ENCODE data around the gene NKTR.

Gene NKTR

DNA sequence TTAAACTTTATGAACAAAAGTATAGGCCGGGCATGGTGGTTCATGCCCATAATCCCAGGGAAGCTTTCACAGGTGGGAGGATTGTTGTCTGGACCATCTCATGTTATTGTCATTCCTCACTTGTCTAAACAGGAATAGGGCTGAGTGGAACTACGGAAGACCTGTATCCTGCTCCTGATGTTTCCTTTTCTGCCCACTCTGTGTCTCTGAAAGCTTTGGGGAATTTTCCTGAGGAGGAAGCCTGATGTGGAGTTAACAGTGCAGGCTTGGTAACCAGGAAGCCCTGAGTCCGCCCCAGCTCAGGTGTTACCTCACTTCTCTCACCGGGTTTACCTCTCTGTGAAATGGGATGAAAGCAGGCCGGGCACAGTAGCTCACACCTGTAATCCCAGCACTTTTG is 11.9 kb upstream of the NKTR start:
- DNase-seq (ENCODE audit: low spot score) (no peak), ATAC-seq (ENCODE audit: low read depth) (no peak)
- H3K27me3 ChIP-seq (ENCODE audit: insufficient read depth, poor library complexity, severe bottlenecking), result no peaks in the 10 kb centered on the region
- no peak overlapping the region for H3K4me3 ChIP-seq (ENCODE audit: severe bottlenecking)
- TF ChIP-seq, protein P1, sequence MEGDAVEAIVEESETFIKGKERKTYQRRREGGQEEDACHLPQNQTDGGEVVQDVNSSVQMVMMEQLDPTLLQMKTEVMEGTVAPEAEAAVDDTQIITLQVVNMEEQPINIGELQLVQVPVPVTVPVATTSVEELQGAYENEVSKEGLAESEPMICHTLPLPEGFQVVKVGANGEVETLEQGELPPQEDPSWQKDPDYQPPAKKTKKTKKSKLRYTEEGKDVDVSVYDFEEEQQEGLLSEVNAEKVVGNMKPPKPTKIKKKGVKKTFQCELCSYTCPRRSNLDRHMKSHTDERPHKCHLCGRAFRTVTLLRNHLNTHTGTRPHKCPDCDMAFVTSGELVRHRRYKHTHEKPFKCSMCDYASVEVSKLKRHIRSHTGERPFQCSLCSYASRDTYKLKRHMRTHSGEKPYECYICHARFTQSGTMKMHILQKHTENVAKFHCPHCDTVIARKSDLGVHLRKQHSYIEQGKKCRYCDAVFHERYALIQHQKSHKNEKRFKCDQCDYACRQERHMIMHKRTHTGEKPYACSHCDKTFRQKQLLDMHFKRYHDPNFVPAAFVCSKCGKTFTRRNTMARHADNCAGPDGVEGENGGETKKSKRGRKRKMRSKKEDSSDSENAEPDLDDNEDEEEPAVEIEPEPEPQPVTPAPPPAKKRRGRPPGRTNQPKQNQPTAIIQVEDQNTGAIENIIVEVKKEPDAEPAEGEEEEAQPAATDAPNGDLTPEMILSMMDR (IDR thresholded peaks at IDR 0.05; ENCODE audit: poor library complexity, severe bottlenecking), result no peak
- no peak overlapping the region for H3K27ac ChIP-seq (ENCODE audit: poor library complexity, severe bottlenecking)
- peaks cover 9% of the 10 kb centered on the region for H3K4me1 ChIP-seq (ENCODE audit: insufficient read depth, poor library complexity, severe bottlenecking)
- no peaks in the 10 kb centered on the region for H3K9me3 ChIP-seq (ENCODE audit: severe bottlenecking)
- H3K36me3 ChIP-seq (ENCODE audit: low read depth), result peaks cover 19% of the 10 kb centered on the region

DNA sequence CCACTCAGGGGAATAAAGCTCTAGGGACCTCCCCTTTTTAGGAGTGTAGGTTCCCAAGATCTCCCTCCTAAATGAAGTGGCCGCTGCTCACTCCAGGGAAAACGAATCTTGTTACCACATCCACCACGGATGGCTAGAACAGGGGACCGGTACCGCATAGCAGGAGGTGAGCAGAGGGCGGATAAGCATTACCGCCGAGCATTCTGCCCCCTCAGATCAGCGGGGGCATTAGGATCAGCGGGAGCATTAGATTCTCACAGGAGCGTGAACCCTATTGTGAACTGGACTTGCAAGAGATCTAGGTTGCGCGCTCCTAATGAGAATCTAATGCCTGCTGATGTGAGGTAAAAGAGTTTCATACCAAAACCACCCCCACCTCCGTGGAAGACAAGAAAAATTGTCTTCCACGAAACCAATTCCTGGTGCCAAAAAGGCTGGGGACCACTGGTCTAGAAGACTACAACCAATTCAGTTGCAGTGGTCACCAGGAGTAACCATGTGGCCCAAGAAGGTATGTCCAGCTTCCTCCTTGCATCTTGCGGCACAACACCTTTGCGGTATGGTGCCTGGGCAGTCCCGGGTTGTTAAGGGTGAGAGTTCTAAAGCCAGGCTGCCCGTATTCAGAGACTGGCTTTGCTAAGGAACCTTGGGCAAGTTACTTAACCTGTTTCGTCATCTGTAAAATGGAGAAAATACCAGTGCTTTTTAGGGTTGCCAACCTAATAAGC is 10.9 kb upstream of the NKTR start:
- ATAC-seq (ENCODE audit: low read depth) (no peak), DNase-seq (ENCODE audit: low spot score) (no peak)
- TF ChIP-seq, protein P1 (IDR thresholded peaks at IDR 0.05; ENCODE audit: poor library complexity, severe bottlenecking), result no peak
- peak overlapping the region; percentile 25 for H3K27ac ChIP-seq (ENCODE audit: poor library complexity, severe bottlenecking)
- H3K9me3 ChIP-seq (ENCODE audit: severe bottlenecking), result no peaks in the 10 kb centered on the region
- no peaks in the 10 kb centered on the region for H3K27me3 ChIP-seq (ENCODE audit: insufficient read depth, poor library complexity, severe bottlenecking)
- peak overlapping the region; percentile 36 for H3K4me3 ChIP-seq (ENCODE audit: severe bottlenecking)
- H3K36me3 ChIP-seq (ENCODE audit: low read depth), result peaks cover 27% of the 10 kb centered on the region
- peaks cover 9% of the 10 kb centered on the region for H3K4me1 ChIP-seq (ENCODE audit: insufficient read depth, poor library complexity, severe bottlenecking)

DNA sequence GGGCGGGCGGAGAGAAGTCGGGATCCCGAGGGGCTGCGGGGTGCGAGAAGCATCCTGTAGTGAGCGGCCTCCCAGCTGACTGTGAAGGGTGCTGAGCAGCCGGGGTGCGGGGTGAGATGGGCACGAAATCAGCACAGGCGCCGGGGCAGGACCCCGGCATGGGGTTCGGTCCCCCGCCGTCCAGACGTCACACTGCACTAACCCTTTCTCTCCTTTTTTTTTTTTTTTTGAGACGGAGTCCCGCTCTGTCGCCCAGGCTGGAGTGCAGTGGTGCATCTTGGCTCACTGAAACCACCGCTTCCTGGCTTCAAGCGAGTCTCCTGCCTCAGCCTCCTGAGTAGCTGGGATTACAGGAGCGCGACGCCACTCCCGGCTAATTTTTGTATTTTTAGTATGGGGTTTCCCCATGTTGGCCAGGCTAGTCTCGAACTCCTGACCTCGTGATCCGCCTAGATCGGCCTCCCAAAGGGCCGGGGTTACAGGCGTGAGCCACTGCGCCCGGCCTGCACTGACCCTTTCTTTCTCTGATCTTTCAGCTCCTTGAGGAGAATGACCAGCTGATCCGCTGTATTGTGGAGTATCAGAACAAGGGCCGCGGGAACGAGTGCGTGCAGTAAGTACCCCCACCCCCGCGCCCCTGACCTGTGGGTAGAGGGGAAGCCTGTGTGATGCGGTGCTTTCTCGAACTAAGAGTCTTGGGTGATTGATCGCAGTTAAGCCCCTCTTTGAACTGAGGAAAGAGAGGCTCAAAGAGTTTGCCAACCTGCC is 9.3 kb upstream of the NKTR start:
- Histone ChIP-seq H3K27ac (ENCODE audit: poor library complexity, severe bottlenecking) (peak overlapping the region; percentile 25), H3K4me1 (ENCODE audit: insufficient read depth, poor library complexity, severe bottlenecking) (peaks cover 9% of the 10 kb centered on the region), H3K36me3 (ENCODE audit: low read depth) (peaks cover 37% of the 10 kb centered on the region), H3K4me3 (ENCODE audit: severe bottlenecking) (peak overlapping the region; percentile 36), H3K27me3 (ENCODE audit: insufficient read depth, poor library complexity, severe bottlenecking) (no peaks in the 10 kb centered on the region), H3K9me3 (ENCODE audit: severe bottlenecking) (no peaks in the 10 kb centered on the region)
- no peak for ATAC-seq (ENCODE audit: low read depth)
- no peak for DNase-seq (ENCODE audit: low spot score)
- TF ChIP-seq, protein P1 (IDR thresholded peaks at IDR 0.05; ENCODE audit: poor library complexity, severe bottlenecking), result no peak

DNA sequence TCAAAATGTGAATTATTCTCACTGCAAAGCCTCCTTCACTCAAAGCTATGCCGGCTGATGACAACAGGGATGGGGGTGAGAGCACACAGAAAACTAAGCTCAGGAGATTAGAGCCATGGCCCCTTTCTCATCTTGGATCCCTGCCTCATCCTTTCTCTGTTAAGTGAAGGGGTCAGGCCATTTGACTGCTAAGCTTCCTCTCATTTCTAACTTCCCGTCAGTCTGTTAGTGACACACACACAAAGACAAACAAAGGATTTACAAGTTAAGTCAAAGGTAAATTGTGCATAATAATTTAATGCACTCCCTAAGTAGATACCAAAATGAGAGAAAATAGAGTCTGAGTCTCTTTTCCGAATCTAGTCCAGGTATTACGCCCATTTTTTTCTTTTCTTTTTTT is 8.7 kb upstream of the NKTR start:
- H3K4me3 ChIP-seq (ENCODE audit: severe bottlenecking), result peak overlapping the region; percentile 36
- H3K27me3 ChIP-seq (ENCODE audit: insufficient read depth, poor library complexity, severe bottlenecking), result no peaks in the 10 kb centered on the region
- H3K4me1 ChIP-seq (ENCODE audit: insufficient read depth, poor library complexity, severe bottlenecking), result peaks cover 9% of the 10 kb centered on the region
- no peaks in the 10 kb centered on the region for H3K9me3 ChIP-seq (ENCODE audit: severe bottlenecking)
- TF ChIP-seq, protein P1 (IDR thresholded peaks at IDR 0.05; ENCODE audit: poor library complexity, severe bottlenecking), result no peak
- peaks cover 37% of the 10 kb centered on the region for H3K36me3 ChIP-seq (ENCODE audit: low read depth)
- ATAC-seq (ENCODE audit: low read depth) (no peak), DNase-seq (ENCODE audit: low spot score) (no peak)
- peak overlapping the region; percentile 25 for H3K27ac ChIP-seq (ENCODE audit: poor library complexity, severe bottlenecking)

Data from RWPE2 (cell line).